ENCODE measurements around the gene CEP89.
A peak's percentile ranks its signal among the peaks of the same experiment; 100 is the strongest.
"Not testable (repeated sequence)": the region's sequence is repeated elsewhere in the genome, so short reads cannot be mapped to it uniquely, and the experiment has no call there.

The CEP89 gene

GRCh38 chr19:32966750-32967149, 5.0 kb downstream of the CEP89 start:
- no peak for DNase-seq (ENCODE audit: low read depth)

GRCh38 chr19:32945260-32945659, 26.5 kb downstream of the CEP89 start:
- DNase-seq (ENCODE audit: low read depth): no peak

- not testable (repeated sequence) for DNase-seq (ENCODE audit: low read depth)
These were observed 30.5 kb downstream of the CEP89 start for GRCh38 chr19:32941273-32941672.

GRCh38 chr19:32936065-32936464, 35.7 kb downstream of the CEP89 start:
- DNase-seq (ENCODE audit: low read depth): no peak

GRCh38 chr19:32935629-32936028, 36.1 kb downstream of the CEP89 start:
- no peak for DNase-seq (ENCODE audit: low read depth)

GRCh38 chr19:32933571-32933970, 38.2 kb downstream of the CEP89 start:
- no peak for DNase-seq (ENCODE audit: low read depth)

- no peak for DNase-seq (ENCODE audit: low read depth)
These were observed 41.2 kb downstream of the CEP89 start for GRCh38 chr19:32930567-32930966.

GRCh38 chr19:32928806-32929205, 43.0 kb downstream of the CEP89 start:
- DNase-seq (ENCODE audit: low read depth): no peak

GRCh38 chr19:32924200-32924599, 47.6 kb downstream of the CEP89 start:
- no peak for DNase-seq (ENCODE audit: low read depth)

GRCh38 chr19:32921624-32922023, 50.1 kb downstream of the CEP89 start:
- peak; percentile 6 for DNase-seq (ENCODE audit: low read depth)

- DNase-seq (ENCODE audit: low read depth): no peak
These were observed 52.4 kb downstream of the CEP89 start for GRCh38 chr19:32919365-32919764.

GRCh38 chr19:32917616-32917996, 54.2 kb downstream of the CEP89 start:
- no peak for DNase-seq (ENCODE audit: low read depth)

GRCh38 chr19:32916969-32917615, 54.7 kb downstream of the CEP89 start:
- DNase-seq (ENCODE audit: low read depth): no peak

- DNase-seq (ENCODE audit: low read depth): no peak
These were observed 56.7 kb downstream of the CEP89 start for GRCh38 chr19:32914879-32915660.

GRCh38 chr19:32911467-32911866, 60.3 kb downstream of the CEP89 start:
- DNase-seq (ENCODE audit: low read depth): no peak

- DNase-seq (ENCODE audit: low read depth): no peak
These were observed 60.9 kb downstream of the CEP89 start for GRCh38 chr19:32910874-32911273.

- DNase-seq (ENCODE audit: low read depth): no peak
These were observed 61.7 kb downstream of the CEP89 start for GRCh38 chr19:32910094-32910493.

- no peak for DNase-seq (ENCODE audit: low read depth)
These were observed 62.5 kb downstream of the CEP89 start for GRCh38 chr19:32909257-32909656.

GRCh38 chr19:32908641-32909190, 63.0 kb downstream of the CEP89 start:
- DNase-seq (ENCODE audit: low read depth): no peak

- DNase-seq (ENCODE audit: low read depth): no peak
These were observed 69.3 kb downstream of the CEP89 start for GRCh38 chr19:32902448-32902847.

- no peak for DNase-seq (ENCODE audit: low read depth)
These were observed 70.1 kb downstream of the CEP89 start for GRCh38 chr19:32901504-32902161.

GRCh38 chr19:32896516-32897214, 75.1 kb downstream of the CEP89 start:
- no peak for DNase-seq (ENCODE audit: low read depth)

All from activated T-cell treated with anti-CD3 and anti-CD28 coated beads for 48 hours (primary cell).